H1 (cell line): ENCODE measurements around the gene STOML1. TPM values are rescaled to one million over a fixed set of nuclear protein-coding genes. Genes with fewer than 3 reads are reported as not detected.

Source experiments
- CHD7 ChIP-seq: fragments of 300-600 bp; sonication (generic); IDR thresholded peaks from 2 replicates; pipeline ENCODE4 v1.7.1; 2012; ENCODE audit warnings: low read length, moderate library complexity, mild to moderate bottlenecking, inconsistent platforms; ENCODE audit not compliant: insufficient replicate concordance
- GTF2F1 ChIP-seq: IDR thresholded peaks from 2 replicates; pipeline ENCODE4 v1.6.1; 2012; ENCODE audit warnings: low read depth, low read length, improper control_type of control experiment, borderline replicate concordance
- HDAC6 ChIP-seq: IDR thresholded peaks from one replicate; pipeline ENCODE4 v1.7.1; 2012; ENCODE audit warnings: low read depth, mild to moderate bottlenecking, inconsistent platforms, low read length, moderate library complexity
- RFX5 ChIP-seq: IDR thresholded peaks from 2 replicates; pipeline ENCODE4 v1.6.1; 2011; ENCODE audit warnings: low read depth, low read length, improper control_type of control experiment, borderline replicate concordance
- SRF ChIP-seq: IDR thresholded peaks from 2 replicates; pipeline ENCODE4 v1.6.1; 2011; ENCODE audit warnings: mild to moderate bottlenecking, low read depth, low read length, moderate library complexity
- SUZ12 ChIP-seq: fragments of 200-600 bp; sonication (generic); IDR thresholded peaks from 2 replicates; pipeline ENCODE4 v1.6.1; 2012; ENCODE audit warnings: mild to moderate bottlenecking, inconsistent platforms, low read length, moderate library complexity, mixed read lengths
- YY1 ChIP-seq: IDR thresholded peaks from 2 replicates; pipeline ENCODE4 v1.6.1; 2011; ENCODE audit warnings: low read depth, mild to moderate bottlenecking, low read length
- polyA plus RNA-seq, 7 experiments: library from polyadenylated mRNA; depleted of rRNA in 3 of 7; stranded (reverse) in 5 of 7; unstranded in 2 of 7; fragments of >200 nt in 5 of 7; fragments of 200-250 nt in 2 of 7; gene quantifications; 1 replicate in 5 of 7; 2 replicates in 1 of 7; 4 replicates in 1 of 7; pipeline versions ENCODE4 v1.2.1 to v1.2.3, GENCODE V29; 2011 to 2013; ENCODE audit warnings: missing spikeins in 2 of 7, mixed read lengths in 2 of 7
- total RNA-seq: library from RNA; stranded (reverse); fragmentation: NEBNext Ultra II Directional; extraction: Animal tissue kit (Norgen Biotek cat#: 25700); gene quantifications from 2 replicates; pipeline ENCODE4 v1.2.1, GENCODE V29; 2021

The STOML1 gene
- total and polyA plus RNA-seq, 2 of the 8 experiments (the other 6 are each of a cell fraction or from before 2014, with no cell fraction given), result 2.6 to 3.2 TPM

GRCh38 chr15:74006774-74007639 lies 14.9 kb upstream of the STOML1 start (continued):
- no peak for TF ChIP-seq CHD7
- TF ChIP-seq RFX5, result no peak
- TF ChIP-seq SUZ12, result no peak
- TF ChIP-seq SRF, result no peak
- TF ChIP-seq HDAC6, result no peak
- no peak for TF ChIP-seq GTF2F1
- no peak for TF ChIP-seq YY1
